Activated CD4-positive, alpha-beta memory T cell treated with anti-CD3 and anti-CD28 coated beads, Interleukin-2, amount 10 ng/mL, durations not matched to agents 7 days and 5 days (primary cell): ENCODE data around the gene INHBB. TPM values are rescaled to one million over a fixed set of nuclear protein-coding genes. Genes with fewer than 3 reads are reported as not detected.

Experiments
- CTCF ChIA-PET: fragments of 350-600 bp; sonication (Branson Sonifier 250); formaldehyde crosslinking; loops from one replicate; lab custom pipeline; 2021; ENCODE audit warnings: antibody characterized with exemption, inconsistent platforms; lab: Charles Lee
- POLR2A ChIA-PET: fragments of 350-600 bp; sonication (Branson Sonifier 250); formaldehyde crosslinking; loops from one replicate; lab custom pipeline; 2021; ENCODE audit warnings: antibody characterized with exemption; lab: Charles Lee
- DNase-seq: peaks from one replicate; pipeline ENCODE4 v3.0.0-alpha.2; 2020
- H3K27ac Mint-ChIP-seq: one replicate; pipeline ENCODE4 v1.8.0; 2021; ENCODE audit warnings: mild to moderate bottlenecking, mixed read lengths
- H3K27me3 Mint-ChIP-seq: one replicate; pipeline ENCODE4 v1.8.0; 2021; ENCODE audit warnings: mixed read lengths
- H3K36me3 Mint-ChIP-seq: one replicate; pipeline ENCODE4 v1.8.0; 2021; ENCODE audit warnings: low read depth, mixed read lengths
- H3K4me1 Mint-ChIP-seq: one replicate; pipeline ENCODE4 v1.8.0; 2021; ENCODE audit warnings: mixed read lengths
- H3K4me3 Mint-ChIP-seq: one replicate; pipeline ENCODE4 v1.8.0; 2021; ENCODE audit warnings: mild to moderate bottlenecking, mixed read lengths
- H3K9me3 Mint-ChIP-seq: one replicate; pipeline ENCODE4 v1.8.0; 2021; ENCODE audit warnings: mixed read lengths
- total RNA-seq, 2 experiments: library from RNA; stranded (reverse); gene quantifications; one replicate each; pipeline ENCODE4 v1.2.3, GENCODE V29; 2021

The INHBB gene
- total RNA-seq, 2 experiments from 2014 or later, result not detected

- ChIA-PET CTCF (no interaction called here), POLR2A (no interaction called here)
- peaks cover 17% of the 10 kb centered on the region for H3K4me1 Mint-ChIP-seq
- H3K27me3 Mint-ChIP-seq, result peaks cover 60% of the 10 kb centered on the region
- DNase-seq, result no peak
- peak overlapping the region; percentile 19 for H3K27ac Mint-ChIP-seq
- H3K4me3 Mint-ChIP-seq, result peak overlapping the region; percentile 64
- H3K36me3 Mint-ChIP-seq, result peaks cover 3% of the 10 kb centered on the region
- no peaks in the 10 kb centered on the region for H3K9me3 Mint-ChIP-seq
Measured at GRCh38 chr2:120346667-120347358, 877 bp downstream of the INHBB start.

- CTCF ChIA-PET, result interaction anchor here (0.7 kb wide), 1 partner anchor 38 kb away, joined by 3 read pairs; no protein-coding TSS in a partner anchor
- H3K36me3 Mint-ChIP-seq, result peaks cover 3% of the 10 kb centered on the region
- H3K9me3 Mint-ChIP-seq, result no peaks in the 10 kb centered on the region
- peaks cover 55% of the 10 kb centered on the region for H3K27me3 Mint-ChIP-seq
- H3K27ac Mint-ChIP-seq, result no peak overlapping the region
- H3K4me1 Mint-ChIP-seq, result peaks cover 15% of the 10 kb centered on the region
- no peak for DNase-seq
- POLR2A ChIA-PET, result no interaction called here
- H3K4me3 Mint-ChIP-seq, result no peak overlapping the region
Measured at GRCh38 chr2:120347396-120348060, 1.6 kb downstream of the INHBB start.

- POLR2A ChIA-PET, result no interaction called here
- Mint-ChIP-seq H3K27me3 (peaks cover 48% of the 10 kb centered on the region), H3K4me1 (peaks cover 11% of the 10 kb centered on the region), H3K9me3 (no peaks in the 10 kb centered on the region), H3K4me3 (no peak overlapping the region), H3K36me3 (peaks cover 3% of the 10 kb centered on the region), H3K27ac (no peak overlapping the region)
- no peak for DNase-seq
- CTCF ChIA-PET, result interaction anchor here (0.7 kb wide), 1 partner anchor 38 kb away, joined by 3 read pairs; no protein-coding TSS in a partner anchor
Measured at GRCh38 chr2:120348134-120348736, 2.3 kb downstream of the INHBB start.

- Mint-ChIP-seq H3K4me1 (peaks cover 7% of the 10 kb centered on the region), H3K27me3 (peaks cover 41% of the 10 kb centered on the region), H3K9me3 (no peaks in the 10 kb centered on the region), H3K4me3 (no peak overlapping the region), H3K27ac (no peak overlapping the region), H3K36me3 (peaks cover 3% of the 10 kb centered on the region)
- CTCF ChIA-PET, result no interaction called here
- POLR2A ChIA-PET, result no interaction called here
- DNase-seq, result no peak
Measured at GRCh38 chr2:120348737-120349439, 3.0 kb downstream of the INHBB start.

GRCh38 chr2:120349440-120349921 is 3.5 kb downstream of the INHBB start:
- Mint-ChIP-seq H3K4me1 (peaks cover 7% of the 10 kb centered on the region), H3K27ac (no peak overlapping the region), H3K27me3 (peaks cover 43% of the 10 kb centered on the region), H3K36me3 (peaks cover 3% of the 10 kb centered on the region), H3K4me3 (no peak overlapping the region), H3K9me3 (no peaks in the 10 kb centered on the region)
- no peak for DNase-seq
- ChIA-PET POLR2A (no interaction called here), CTCF (no interaction called here)

- no peak overlapping the region for H3K4me3 Mint-ChIP-seq
- no peaks in the 10 kb centered on the region for H3K9me3 Mint-ChIP-seq
- H3K36me3 Mint-ChIP-seq, result peaks cover 3% of the 10 kb centered on the region
- CTCF ChIA-PET, result no interaction called here
- H3K27me3 Mint-ChIP-seq, result peaks cover 44% of the 10 kb centered on the region
- POLR2A ChIA-PET, result no interaction called here
- no peak for DNase-seq
- peaks cover 7% of the 10 kb centered on the region for H3K4me1 Mint-ChIP-seq
- no peak overlapping the region for H3K27ac Mint-ChIP-seq
Measured at GRCh38 chr2:120350080-120350479, 4.1 kb downstream of the INHBB start.

- H3K4me3 Mint-ChIP-seq, result no peak overlapping the region
- CTCF ChIA-PET, result no interaction called here
- POLR2A ChIA-PET, result no interaction called here
- H3K36me3 Mint-ChIP-seq, result peaks cover 3% of the 10 kb centered on the region
- H3K27me3 Mint-ChIP-seq, result peaks cover 44% of the 10 kb centered on the region
- no peak overlapping the region for H3K27ac Mint-ChIP-seq
- DNase-seq, result no peak
- H3K4me1 Mint-ChIP-seq, result peaks cover 7% of the 10 kb centered on the region
- H3K9me3 Mint-ChIP-seq, result no peaks in the 10 kb centered on the region
Measured at GRCh38 chr2:120350801-120351320, 4.9 kb downstream of the INHBB start.

GRCh38 chr2:120352696-120353590 is 7.0 kb downstream of the INHBB start:
- no peak overlapping the region for H3K4me3 Mint-ChIP-seq
- no peaks in the 10 kb centered on the region for H3K9me3 Mint-ChIP-seq
- DNase-seq, result no peak
- POLR2A ChIA-PET, result no interaction called here
- no peak overlapping the region for H3K27ac Mint-ChIP-seq
- CTCF ChIA-PET, result no interaction called here
- H3K36me3 Mint-ChIP-seq, result no peaks in the 10 kb centered on the region
- H3K4me1 Mint-ChIP-seq, result no peaks in the 10 kb centered on the region
- peaks cover 31% of the 10 kb centered on the region for H3K27me3 Mint-ChIP-seq

- Mint-ChIP-seq H3K27me3 (peaks cover 25% of the 10 kb centered on the region), H3K36me3 (no peaks in the 10 kb centered on the region), H3K9me3 (no peaks in the 10 kb centered on the region), H3K27ac (no peak overlapping the region), H3K4me1 (no peaks in the 10 kb centered on the region), H3K4me3 (no peak overlapping the region)
- DNase-seq, result no peak
- ChIA-PET CTCF (no interaction called here), POLR2A (no interaction called here)
Measured at GRCh38 chr2:120353591-120353898, 7.6 kb downstream of the INHBB start.

GRCh38 chr2:120353931-120354330 is 8.0 kb downstream of the INHBB start:
- Mint-ChIP-seq H3K4me1 (no peaks in the 10 kb centered on the region), H3K9me3 (no peaks in the 10 kb centered on the region), H3K4me3 (no peak overlapping the region), H3K27ac (no peak overlapping the region), H3K27me3 (peaks cover 21% of the 10 kb centered on the region), H3K36me3 (no peaks in the 10 kb centered on the region)
- POLR2A ChIA-PET, result no interaction called here
- DNase-seq, result no peak
- CTCF ChIA-PET, result no interaction called here

- Mint-ChIP-seq H3K9me3 (no peaks in the 10 kb centered on the region), H3K4me3 (no peak overlapping the region), H3K36me3 (no peaks in the 10 kb centered on the region), H3K27ac (no peak overlapping the region), H3K27me3 (peaks cover 15% of the 10 kb centered on the region), H3K4me1 (no peaks in the 10 kb centered on the region)
- POLR2A ChIA-PET, result no interaction called here
- CTCF ChIA-PET, result interaction anchor here (0.7 kb wide), 1 partner anchor 11 kb away, joined by 3 read pairs; no protein-coding TSS in a partner anchor
- DNase-seq, result no peak
Measured at GRCh38 chr2:120354467-120354866, 8.5 kb downstream of the INHBB start.
